A172 (cell line): ENCODE results near the gene CARD19. TPM values are rescaled to one million over a fixed set of nuclear protein-coding genes. Genes with fewer than 3 reads are reported as not detected.
"Not testable (repeated sequence)": the region's sequence is repeated elsewhere in the genome, so short reads cannot be mapped to it uniquely, and the experiment has no call there.

Experiments
- DNase-seq: peaks from one replicate; pipeline ENCODE4 v3.0.0-alpha.2; 2015; ENCODE audit warnings: low spot score
- total RNA-seq: library from RNA; depleted of rRNA; stranded (reverse); fragments of >200 nt; shearing (Covaris generic); gene quantifications from 2 replicates; pipeline ENCODE4 v1.2.3, GENCODE V29; 2014

CARD19 gene
- total RNA-seq, 1 experiment from 2014 or later = 74.8 TPM

DNA sequence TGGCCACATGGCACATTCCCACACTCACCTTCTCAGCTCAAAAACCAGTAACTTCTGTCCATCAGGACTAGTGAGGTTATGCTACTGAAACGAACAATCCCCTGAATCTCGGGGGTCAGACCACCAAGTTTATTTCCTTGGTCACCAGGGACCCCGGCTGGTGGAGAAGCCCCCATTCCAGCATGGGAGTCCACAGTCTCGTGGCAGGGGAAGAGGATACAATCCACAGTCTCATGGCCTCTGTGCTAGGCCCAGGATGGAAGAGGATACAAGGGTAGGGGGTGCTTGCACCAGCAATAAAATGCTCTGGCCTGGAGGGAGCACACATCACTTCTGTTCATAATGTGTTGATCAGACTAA is 7.4 kb upstream of the CARD19 start:
- no peak for DNase-seq

DNA sequence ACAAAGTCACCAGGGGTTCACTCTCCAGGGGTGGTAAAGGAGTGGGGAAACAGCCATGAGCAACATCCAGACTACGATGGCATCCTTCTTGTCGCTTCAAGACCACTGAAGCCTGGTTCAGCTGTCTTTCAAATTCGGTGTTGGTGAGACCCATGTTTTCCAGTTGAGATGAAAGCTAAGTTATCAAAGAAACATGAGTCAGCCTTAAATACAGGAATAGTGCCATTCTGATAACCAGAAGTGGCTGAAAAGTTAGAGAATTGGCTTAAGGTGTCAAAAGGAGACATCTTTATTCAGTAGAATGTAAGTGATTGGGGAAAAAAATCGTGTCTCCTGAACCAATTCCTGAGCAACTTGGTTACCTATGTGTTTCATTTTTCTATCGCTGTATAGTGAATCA is 7.0 kb upstream of the CARD19 start:
- DNase-seq = no peak

DNA sequence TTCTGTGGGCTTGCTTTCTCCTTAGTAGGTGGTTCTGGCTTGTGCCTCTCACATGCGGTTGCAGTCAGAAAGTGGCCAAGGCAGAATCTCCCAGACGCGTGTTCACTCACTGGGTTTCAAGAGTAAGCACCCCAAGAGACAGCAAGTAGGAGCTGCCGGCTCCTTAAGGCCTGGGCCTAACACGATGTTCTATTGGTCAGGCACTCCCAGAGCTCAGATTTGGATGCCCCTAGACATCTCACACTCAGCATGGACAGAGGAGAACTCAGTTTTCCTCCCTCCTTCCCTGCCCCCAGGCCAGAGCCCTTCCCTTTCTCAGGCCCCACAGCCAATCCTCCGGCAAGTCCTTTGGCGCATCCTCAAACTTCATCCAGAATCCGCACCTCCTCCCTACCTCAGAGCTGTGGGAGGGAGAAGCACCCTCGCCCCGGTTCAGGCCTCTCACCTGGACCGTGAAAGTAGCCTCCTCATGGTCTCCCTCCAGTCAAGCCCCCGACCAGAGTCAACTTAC is 6.5 kb upstream of the CARD19 start:
- no peak for DNase-seq

DNA sequence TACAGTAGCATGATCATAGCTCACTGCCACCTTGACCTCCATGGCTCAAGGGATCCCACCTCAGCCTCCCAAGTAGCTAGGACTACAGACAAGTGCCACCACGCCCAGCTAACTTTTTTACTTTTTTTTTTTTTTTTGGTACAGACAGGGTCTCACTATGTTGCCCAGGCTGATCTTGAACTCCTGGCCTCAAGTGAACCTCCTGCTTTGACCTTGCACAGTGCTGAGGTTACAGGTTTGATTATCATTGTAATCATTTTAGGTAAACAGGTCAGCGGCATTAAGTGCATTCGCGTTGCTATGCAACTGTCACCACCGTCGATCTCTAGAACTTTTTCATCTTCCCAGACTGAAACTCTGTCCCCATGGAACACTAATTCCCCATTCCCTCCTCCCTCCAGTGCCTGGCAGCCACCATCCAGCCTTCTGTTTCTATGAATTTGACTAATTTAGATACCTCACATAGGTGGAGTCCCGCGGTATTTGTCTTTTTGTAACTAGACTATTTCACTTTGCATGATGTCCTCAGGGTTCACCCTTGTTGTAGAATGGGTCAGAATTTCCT is 5.8 kb upstream of the CARD19 start:
- DNase-seq = no peak

DNA sequence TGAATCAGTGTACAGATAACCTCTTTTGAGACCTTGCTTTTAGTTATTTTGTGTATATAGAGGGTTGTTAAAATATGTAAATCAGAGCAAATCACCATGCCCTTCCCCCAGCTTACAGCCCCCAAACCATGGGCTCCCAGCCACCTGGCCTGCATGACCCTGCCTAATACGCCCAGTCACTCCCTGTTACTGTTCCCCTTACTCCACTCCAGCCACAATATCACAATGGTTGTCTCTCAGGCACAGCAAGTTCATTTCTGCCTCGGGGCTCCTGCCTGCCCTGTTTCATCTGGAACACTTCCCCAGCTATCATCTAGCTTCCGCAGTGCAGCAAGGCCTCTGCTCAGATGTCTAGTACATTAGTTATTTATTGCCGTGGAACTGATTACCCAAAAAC is 5.0 kb upstream of the CARD19 start:
- no peak for DNase-seq

DNA sequence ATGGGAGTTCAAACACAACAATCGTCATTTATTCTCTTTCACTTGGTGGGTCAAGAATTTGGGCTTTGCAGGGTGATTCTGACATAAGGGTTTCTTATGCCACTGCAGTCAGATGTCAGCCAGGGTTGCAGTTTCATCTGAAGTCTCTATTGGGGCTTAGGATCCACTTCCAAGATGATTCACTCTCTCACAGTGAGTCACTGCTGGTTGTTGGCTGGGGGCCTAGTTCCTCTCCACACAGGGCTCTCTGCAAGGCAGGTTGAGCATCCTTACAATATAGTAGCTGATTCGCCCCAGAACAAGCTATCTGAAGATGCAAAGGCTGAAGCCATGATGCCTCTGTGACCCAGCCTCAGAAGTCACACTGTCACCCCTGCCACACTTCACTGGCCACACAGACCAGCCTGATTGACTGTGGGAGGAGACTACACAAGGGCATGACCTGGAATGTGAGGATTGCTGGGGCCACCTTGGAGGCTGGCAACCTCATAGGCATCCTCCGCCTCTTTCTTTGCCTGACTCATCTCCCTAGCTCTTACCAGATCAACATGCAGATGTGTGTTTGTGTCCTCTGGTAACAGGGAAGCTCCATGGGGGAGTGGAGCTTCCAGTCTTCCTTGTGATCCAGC is 4.5 kb upstream of the CARD19 start:
- peak; percentile 68 for DNase-seq

DNA sequence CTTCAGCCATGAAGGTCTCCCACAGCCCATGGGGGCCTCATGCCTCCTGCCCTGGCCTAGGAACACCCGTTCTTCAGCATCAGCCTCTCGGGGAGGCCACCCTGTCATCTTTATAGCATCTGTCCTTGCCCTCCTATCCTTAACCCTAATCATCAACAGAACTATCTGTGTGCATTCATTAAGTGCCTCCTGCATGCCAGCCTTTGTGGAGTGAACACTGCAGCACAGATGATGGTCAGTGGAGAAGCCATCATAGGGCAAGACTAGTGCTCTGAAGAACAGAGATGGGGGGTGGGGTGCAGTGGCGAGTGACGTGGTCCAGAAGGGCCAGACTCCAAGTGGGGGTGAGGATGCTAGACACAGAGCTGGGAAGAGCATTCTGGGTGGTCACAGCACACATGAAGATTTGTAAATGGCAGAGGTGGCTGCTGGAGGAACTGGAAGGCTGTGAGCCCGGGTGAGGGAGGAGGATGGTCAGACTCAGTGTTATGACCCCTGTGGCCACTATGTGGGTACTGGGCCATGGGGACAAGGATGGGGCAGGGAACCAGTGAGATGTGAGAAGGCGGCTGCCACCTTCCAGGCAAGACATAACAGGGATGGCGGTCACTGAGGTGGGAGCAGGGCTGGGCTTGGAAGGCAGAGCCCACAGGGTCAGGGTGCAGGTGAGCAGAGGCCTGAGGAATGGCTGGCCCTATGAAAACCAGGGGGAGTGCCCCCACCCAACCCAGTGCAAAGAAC is 3.6 kb upstream of the CARD19 start:
- no peak for DNase-seq

DNA sequence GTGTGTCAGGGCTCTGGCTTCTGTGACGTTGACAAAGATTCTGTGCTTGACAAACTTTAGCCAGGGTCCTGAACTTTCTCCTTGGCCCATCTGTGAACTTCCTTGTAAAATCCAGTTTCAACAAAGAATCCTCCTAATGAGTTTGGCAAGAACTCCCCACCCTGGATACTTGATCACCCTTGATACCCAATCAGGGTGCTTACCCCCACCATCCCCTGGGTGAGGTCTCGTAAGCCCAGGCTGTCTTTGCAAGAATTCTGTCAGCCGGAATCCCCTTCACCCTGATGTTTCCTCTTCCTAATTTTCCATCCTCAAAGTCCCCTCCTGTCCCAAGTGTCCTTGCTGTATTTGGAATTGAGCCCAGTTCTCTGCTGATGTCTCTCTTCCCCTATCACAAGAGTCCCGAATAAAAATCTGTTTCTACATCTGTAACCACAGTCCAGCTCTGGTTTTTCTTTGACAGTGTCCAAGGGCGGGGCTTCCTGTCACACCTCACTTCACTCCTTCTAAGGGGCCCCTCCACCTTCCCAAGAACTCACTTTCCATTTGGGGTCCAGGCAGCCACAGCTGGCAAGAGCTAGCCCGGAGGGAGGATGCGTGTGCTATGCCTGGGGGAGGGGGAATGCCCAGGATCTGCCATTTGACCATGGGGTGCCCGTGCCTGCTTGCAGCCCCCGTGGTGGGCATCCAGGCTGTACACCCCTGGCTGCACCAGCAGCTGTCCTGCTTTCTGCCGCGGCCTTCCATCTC is 2.7 kb upstream of the CARD19 start:
- no peak for DNase-seq

DNA sequence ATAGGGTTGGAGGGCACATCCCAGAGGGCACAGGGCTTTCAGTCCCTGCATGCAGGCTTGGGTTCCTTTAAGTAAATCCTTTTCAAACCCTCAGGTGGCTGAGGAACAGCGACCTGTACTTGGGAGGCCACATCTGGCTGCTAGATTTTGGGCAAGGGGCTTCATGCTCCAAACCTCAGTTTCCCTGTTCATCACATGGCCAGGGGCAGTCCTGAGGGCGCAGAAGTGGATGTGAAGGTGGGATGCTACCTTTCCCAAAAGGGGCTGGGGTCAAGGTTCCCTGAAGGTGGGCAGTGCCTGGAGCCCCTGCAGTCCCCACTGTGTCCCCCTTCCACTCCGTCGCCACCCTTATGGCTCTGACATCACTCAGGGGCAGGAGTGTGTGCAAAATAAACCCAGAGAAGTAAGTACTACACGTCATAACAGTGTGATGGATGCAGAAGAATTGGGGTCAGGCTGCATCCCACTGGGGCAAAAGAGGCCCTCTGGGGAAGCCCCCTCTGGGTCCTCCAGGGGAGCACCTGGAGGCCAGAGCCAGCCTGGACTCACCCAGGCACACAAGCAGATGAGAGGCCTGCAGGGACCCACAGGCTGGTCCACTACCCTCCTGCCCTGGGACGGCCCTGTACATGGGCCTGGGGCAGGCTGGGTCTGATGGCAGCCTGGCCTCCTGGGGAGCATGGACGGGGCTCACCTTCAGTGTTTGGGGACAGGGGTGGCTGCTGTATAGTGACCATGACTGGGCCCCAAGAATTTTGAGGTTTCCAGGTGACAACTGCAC is 1.9 kb upstream of the CARD19 start:
- no peak for DNase-seq

DNA sequence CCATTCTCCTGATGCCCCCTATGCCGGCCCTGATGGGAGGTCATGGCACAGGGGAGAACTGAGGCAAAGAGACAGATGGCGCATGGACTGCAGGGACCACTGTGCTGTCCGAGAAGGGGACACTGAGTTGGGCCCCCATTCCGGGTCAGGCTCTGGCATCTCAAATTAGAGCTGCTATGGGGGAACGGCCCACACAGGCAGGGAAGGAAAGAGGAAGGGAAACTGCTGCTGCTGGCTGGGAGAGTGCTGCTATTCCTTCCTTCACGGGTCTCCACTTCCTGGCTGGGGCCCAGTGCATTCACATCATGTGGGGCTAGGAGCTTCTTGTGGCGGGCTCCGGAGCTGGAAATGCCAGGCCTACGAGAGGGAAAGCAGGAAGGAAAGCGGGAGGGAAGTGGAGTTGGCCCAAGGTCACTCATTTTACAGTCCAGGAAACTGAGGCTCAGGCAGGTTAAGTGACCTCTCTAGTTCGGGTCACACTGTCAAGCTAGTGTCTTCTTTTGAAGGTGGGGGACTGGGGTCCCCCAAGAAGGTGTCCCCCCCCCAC is 1.3 kb upstream of the CARD19 start:
- DNase-seq = no peak

DNA sequence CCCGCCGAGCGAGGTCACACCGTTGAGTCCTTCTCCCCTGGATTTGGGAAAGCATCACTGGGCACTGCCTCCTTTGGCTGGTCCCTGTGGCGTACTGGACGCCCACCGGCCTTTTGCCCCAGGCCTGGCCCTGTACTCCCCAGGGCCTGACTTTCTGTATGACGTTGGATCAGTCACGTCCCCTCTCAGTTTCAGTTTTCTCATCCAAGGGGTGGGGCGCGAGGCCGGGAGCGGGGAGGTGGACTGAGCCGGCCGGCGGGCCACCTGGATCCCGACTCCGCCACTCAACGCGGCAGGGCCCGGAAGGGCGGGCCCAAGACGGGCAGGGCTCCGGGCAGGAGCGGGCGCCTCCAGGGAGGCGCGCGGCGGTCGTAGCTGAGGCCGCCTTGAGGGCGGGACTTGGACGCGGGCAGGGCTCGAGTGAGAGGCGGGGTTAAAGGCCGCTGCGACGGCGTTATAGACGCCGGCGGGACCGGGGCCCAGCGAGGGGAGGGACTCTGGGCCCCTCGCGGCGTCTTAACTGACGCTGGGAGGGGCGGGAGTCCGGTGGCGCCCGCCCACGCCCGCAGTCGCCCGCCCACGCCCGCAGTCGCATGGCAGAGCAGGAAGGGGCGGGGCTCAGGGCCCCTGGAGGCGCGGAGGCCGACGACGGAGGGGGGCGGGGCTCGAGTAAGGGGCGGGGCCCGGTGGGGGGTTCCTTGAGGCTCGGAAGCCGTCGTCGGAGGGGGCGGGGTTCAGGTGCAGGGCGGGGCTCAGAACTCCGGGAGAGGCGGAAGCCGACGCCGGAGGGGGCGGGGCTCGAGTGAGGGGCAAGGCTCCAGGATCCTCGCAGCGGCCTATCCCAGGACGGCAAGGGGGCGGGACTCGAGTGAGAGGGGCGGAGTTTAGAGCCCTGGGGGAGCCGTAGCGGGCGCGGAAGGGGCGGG is 549 bp upstream of the CARD19 start:
- peak; percentile 91 for DNase-seq

DNA sequence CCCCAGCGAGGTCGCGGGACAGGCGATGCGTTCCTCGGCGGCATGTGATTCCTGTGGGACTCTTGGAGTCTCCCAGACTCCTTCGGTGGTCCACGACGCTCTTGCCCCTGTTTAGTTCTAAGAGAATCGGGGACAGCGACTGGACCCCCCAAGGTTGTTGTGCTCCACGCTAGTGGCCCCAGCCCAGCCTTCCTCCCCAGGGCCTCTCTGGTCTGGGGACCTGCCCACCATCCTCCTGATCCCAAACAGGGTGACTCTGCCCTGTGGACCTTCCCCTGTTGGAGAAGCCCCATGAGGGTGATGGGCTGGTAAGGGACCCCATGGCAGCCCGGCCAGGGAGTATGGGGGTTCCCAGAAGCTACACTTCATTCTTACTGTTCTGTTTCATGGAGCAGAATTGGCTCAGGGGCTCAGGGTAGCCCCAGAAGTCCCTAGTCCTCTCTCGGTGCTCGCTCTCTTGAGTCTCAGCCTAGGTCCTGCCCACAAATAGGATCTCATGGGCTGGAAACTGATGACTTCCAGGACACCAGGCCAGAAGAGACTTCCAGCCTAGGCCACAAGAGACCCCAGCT is 880 bp downstream of the CARD19 start:
- DNase-seq = no peak

DNA sequence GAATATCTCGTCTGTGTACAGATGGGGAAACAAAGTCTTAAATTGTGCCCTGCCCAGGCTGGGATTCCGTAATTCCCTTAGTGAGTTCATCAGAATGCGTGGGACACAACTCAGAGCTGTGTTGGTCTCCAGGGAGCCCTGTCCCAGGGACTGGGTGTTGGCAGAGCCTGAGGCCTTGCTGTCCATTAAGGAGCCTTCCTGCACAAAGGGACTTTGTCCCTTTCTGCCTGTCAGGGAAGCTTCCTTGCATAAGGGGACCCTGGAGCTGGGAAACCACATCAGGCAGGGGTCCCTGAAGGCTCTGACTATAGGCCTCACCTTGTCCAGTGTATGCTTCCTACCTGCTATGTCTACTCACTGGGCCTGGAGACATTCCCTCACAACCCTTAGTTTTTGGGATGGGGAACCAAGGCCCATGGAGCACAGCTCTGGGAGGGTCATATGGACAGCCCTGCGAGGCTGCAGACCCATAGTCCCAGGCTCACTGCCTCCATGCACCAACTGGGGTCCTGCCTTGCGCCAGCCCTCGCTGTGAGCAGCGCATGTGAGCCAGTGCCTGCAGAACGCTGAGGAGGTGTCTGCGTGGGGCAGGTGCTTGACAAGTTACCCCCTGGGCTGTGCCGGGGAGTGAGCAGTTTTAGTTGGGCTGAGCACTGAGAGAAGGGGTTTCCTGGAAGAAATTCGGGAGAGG is 1.6 kb downstream of the CARD19 start:
- no peak for DNase-seq

DNA sequence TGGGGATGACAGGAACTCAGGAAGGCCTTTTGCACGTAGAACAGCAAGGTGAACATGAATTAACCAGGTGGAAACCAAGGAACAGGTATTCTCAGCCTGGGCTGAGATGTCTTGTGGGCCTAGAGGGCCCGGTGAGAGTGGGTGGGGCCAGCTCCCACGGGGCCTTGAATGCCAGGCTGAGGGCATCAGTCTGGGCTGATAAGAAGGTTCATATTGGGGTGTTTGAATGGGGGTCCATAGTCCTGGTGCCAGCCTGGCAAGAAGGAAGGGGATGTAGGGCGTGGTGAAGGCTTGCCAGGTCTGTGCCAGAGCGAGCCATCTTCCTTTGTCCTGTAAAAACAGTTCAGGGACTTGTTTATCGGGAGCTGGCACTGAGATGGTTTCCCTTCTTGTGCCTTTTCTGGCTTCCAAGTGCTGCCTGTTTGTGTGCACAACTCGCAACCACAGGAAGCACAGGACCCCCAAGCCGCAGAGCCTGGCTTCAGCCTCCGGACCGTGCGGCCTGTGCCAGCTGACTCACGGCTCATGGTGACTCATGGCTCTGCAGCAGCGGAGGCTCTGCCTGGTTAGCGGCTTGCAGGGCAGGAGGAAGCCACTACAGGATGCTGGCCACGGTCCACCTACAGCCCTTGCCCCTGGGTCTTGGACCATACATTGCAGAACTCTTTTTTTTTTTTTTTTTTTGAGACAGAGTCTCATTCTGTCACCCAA is 2.4 kb downstream of the CARD19 start:
- DNase-seq = peak; percentile 92

DNA sequence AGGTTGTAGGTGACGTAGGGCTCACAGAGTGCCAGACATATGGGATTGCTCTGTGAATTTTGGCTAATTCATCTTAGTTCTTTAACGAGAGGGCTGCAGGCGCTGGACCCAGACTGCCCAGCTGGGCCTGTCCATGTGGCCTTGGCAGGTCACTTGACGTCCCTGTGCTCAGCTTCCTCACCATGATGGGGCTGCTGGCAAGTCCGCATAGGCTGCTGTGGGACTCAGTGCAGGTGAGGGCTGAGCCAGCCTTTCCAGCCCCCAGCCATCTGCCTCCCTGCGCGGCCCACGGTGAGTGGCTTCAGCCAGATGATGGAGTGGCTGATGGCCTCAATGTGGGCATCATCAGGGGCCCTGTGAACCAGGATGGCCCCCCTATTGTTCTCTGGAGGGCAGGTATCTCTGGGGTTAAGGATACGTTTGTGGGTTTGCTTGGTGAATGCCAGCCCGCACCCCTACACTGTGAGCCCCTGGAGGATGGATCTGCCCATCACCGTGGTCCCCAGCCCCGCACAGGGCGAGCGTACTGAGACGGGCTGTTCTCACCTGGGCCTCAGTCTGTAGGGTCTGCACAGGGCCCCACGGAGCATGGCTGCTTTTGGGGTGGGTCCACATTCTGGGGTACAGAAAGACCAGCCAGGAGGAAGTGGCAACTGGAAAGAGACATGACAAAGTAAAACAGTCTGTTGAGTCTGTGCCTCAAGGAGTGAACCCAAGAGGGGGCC is 3.7 kb downstream of the CARD19 start:
- DNase-seq = no peak

DNA sequence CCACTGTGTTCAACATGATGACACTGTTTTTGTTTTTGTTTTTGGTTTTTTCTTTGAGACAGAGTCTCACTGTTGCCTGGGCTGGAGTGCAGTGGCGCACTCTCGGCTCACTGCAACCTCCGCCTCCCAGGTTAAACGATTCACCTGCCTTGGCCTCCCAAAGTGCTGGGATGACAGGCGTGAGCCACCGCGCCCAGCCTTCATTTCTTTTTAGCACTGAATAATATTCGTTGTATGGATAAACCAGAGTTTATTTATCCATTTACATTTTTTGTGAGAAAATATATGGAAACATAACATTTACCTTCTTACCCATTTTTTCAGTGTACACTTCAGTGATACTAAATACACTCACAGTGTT is 4.2 kb downstream of the CARD19 start:
- DNase-seq = no peak

DNA sequence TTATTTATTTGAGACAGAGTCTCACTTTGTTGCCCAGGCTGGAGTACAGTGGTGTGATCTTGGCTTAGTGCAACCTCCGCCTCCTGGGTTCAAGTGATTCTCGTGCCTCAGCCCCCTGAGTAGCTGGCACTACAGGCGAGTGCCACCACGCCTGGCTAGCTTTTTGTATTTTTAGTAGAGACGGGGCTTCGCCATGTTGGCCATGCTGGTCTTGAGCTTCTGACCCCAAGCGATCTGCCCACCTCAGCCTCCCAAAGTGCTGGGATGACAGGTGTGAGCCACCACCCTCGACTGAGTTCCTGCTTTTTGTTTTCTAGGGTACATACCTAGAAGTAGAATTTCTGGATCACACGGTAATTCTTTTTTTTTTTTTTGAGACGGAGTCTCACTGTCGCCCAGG is 5.1 kb downstream of the CARD19 start:
- not testable (repeated sequence) for DNase-seq

DNA sequence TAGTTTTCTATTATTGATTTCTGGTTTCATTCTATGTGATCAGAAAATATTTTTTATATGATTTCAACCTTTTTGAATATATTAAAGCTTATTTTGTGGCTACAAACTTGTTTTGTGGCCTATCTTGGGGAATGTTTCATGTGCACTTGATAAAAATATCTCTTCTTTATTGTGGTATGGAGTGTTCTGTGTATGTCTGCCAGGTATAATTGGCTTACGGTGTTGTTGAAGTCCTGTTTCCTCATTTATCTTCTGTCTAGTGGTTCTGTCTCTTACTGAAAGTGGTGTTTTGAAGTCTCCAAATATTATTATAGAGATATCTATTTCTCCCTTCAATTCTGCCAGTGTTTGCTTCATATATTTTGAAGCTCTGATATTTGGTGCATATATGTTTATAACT is 9.6 kb downstream of the CARD19 start:
- no peak for DNase-seq
